ENCODE data around the gene PACSIN1.

Gene PACSIN1

GRCh38 chr6:34465531-34466241, at the start of gene PACSIN1:
TSS of gene PACSIN1 (plus strand) at chr6:34466076. CDS start at chr6:34526306, 60,230 bp downstream.
- no peak within 1 kb of the TSS for H2AFZ ChIP-seq (ENCODE audit: low read depth, low read length)
- H3K9ac ChIP-seq (ENCODE audit: low read length): no peak within 1 kb of the TSS
- H3K36me3 ChIP-seq (replicated peaks; ENCODE audit: low read depth, low read length): no peaks in the 10 kb centered on the region
- no peaks in the 10 kb centered on the region for H3K79me2 ChIP-seq (ENCODE audit: low read length)
- peaks cover 22% of the 10 kb centered on the region for H3K4me1 ChIP-seq (ENCODE audit: low read length)
- H3K27ac ChIP-seq (ENCODE audit: low read length): no peak within 1 kb of the TSS
- no peaks in the 10 kb centered on the region for H3K9me3 ChIP-seq (ENCODE audit: insufficient read depth, low read length)
- no peaks in the 10 kb centered on the region for H4K20me1 ChIP-seq (ENCODE audit: insufficient read depth, low read length)
- no peaks in the 10 kb centered on the region for H3K27me3 ChIP-seq (ENCODE audit: low read depth, low read length)
- no peak within 1 kb of the TSS for H3K4me2 ChIP-seq (ENCODE audit: low read length)
- H3K4me3 ChIP-seq (ENCODE audit: low read length): no peak within 1 kb of the TSS
- TF ChIP-seq EZH2phosphoT487 (IDR thresholded peaks at IDR 0.05; ENCODE audit: low read depth): no peak
- no peak for TF ChIP-seq CTCF (IDR thresholded peaks at IDR 0.05; ENCODE audit: low read depth, low read length)

GRCh38 chr6:34416877-34417371, 49.0 kb upstream of the PACSIN1 start:
- Histone ChIP-seq H3K4me3 (ENCODE audit: low read length) (no peak overlapping the region), H3K27ac (ENCODE audit: low read length) (no peak overlapping the region), H3K36me3 (replicated peaks; ENCODE audit: low read depth, low read length) (peaks cover 30% of the 10 kb centered on the region), H3K4me2 (ENCODE audit: low read length) (no peak overlapping the region), H3K9ac (ENCODE audit: low read length) (no peak overlapping the region), H3K79me2 (ENCODE audit: low read length) (peaks cover under 1% of the 10 kb centered on the region; the same call in 1 of the 2 replicates), H2AFZ (ENCODE audit: low read depth, low read length) (no peak overlapping the region), H3K27me3 (ENCODE audit: low read depth, low read length) (no peaks in the 10 kb centered on the region), H3K4me1 (ENCODE audit: low read length) (no peaks in the 10 kb centered on the region), H3K9me3 (ENCODE audit: insufficient read depth, low read length) (no peaks in the 10 kb centered on the region), H4K20me1 (ENCODE audit: insufficient read depth, low read length) (peaks cover 6% of the 10 kb centered on the region)
- TF ChIP-seq CTCF (IDR thresholded peaks at IDR 0.05; ENCODE audit: low read depth, low read length): no peak
- TF ChIP-seq EZH2phosphoT487 (IDR thresholded peaks at IDR 0.05; ENCODE audit: low read depth): no peak

- H4K20me1 ChIP-seq (ENCODE audit: insufficient read depth, low read length): peaks cover 6% of the 10 kb centered on the region
- H3K79me2 ChIP-seq (ENCODE audit: low read length): peaks cover 14% of the 10 kb centered on the region
- no peaks in the 10 kb centered on the region for H3K4me1 ChIP-seq (ENCODE audit: low read length)
Observed at GRCh38 chr6:34418367-34418766, 47.5 kb upstream of the PACSIN1 start.

More at GRCh38 chr6:34418367-34418766, 47.5 kb upstream of the PACSIN1 start:
- Histone ChIP-seq H2AFZ (ENCODE audit: low read depth, low read length) (no peak overlapping the region), H3K36me3 (replicated peaks; ENCODE audit: low read depth, low read length) (peaks cover 37% of the 10 kb centered on the region), H3K9me3 (ENCODE audit: insufficient read depth, low read length) (no peaks in the 10 kb centered on the region), H3K4me2 (ENCODE audit: low read length) (no peak overlapping the region), H3K4me3 (ENCODE audit: low read length) (no peak overlapping the region), H3K9ac (ENCODE audit: low read length) (no peak overlapping the region), H3K27ac (ENCODE audit: low read length) (no peak overlapping the region), H3K27me3 (ENCODE audit: low read depth, low read length) (no peaks in the 10 kb centered on the region)
- TF ChIP-seq EZH2phosphoT487 (IDR thresholded peaks at IDR 0.05; ENCODE audit: low read depth): no peak
- TF ChIP-seq CTCF (IDR thresholded peaks at IDR 0.05; ENCODE audit: low read depth, low read length): no peak
